Naive thymus-derived CD4-positive, alpha-beta T cell (primary cell): ENCODE data around the gene HOXA5. TPM values are rescaled to one million over a fixed set of nuclear protein-coding genes. Genes with fewer than 3 reads are reported as not detected.

Experiments used
- ATAC-seq: fragments of 150-1000 bp; cut with Tn5 transposase; 2 replicates; pipeline ENCODE4 v1.10.0; 2021; ENCODE audit warnings: mild to moderate bottlenecking, moderate library complexity
- CTCF ChIA-PET: fragments of 350-600 bp; sonication (Branson Sonifier 250); formaldehyde crosslinking; loops from one replicate; lab custom pipeline; 2021; ENCODE audit warnings: antibody characterized with exemption; lab: Charles Lee
- POLR2A ChIA-PET: fragments of 350-600 bp; sonication (Branson Sonifier 250); formaldehyde crosslinking; loops from one replicate; lab custom pipeline; 2021; ENCODE audit warnings: antibody characterized with exemption, inconsistent platforms; lab: Charles Lee
- DNase-seq, 9 donors: peaks; one replicate each; pipeline versions ENCODE4 v3.0.0 to v3.0.0-alpha.2; 2020 to 2022; ENCODE audit warnings: mixed read lengths in 1 of 9
- H3K27ac ChIP-seq: one replicate; pipeline ENCODE4 v1.7.0; 2013; ENCODE audit warnings: mild to moderate bottlenecking, low read depth, low read length, moderate library complexity
- H3K27me3 ChIP-seq, 2 donors: one replicate each; pipeline ENCODE4 v1.7.0; 2013; ENCODE audit warnings: low read length in 2 of 2, mild to moderate bottlenecking in 2 of 2, moderate library complexity in 2 of 2; ENCODE audit not compliant: control insufficient read depth in 2 of 2, insufficient read depth in 2 of 2
- H3K36me3 ChIP-seq, 3 experiments: 1 replicate in 2 of 3; 2 replicates in 1 of 3; pipeline ENCODE4 v1.7.0; 2013; ENCODE audit warnings: low read length in 3 of 3, mild to moderate bottlenecking in 3 of 3, moderate library complexity in 1 of 3; ENCODE audit not compliant: insufficient read depth in 3 of 3, control insufficient read depth in 2 of 3
- H3K4me1 ChIP-seq, 2 donors: one replicate each; pipeline ENCODE4 v1.7.0; 2013; ENCODE audit warnings: low read length in 2 of 2, mild to moderate bottlenecking in 2 of 2, moderate library complexity in 1 of 2; ENCODE audit not compliant: control insufficient read depth in 2 of 2, insufficient read depth in 2 of 2
- H3K4me3 ChIP-seq: 2 replicates; pipeline ENCODE4 v1.7.0; 2013; ENCODE audit warnings: mild to moderate bottlenecking, low read length
- H3K9me3 ChIP-seq, 3 experiments: 1 replicate in 2 of 3; 2 replicates in 1 of 3; pipeline ENCODE4 v1.7.0; 2013; ENCODE audit warnings: low read length in 3 of 3; ENCODE audit not compliant: control insufficient read depth in 2 of 3
- H3K27ac Mint-ChIP-seq, 9 donors: one replicate each; pipeline ENCODE4 v1.8.0; 2020 to 2022; ENCODE audit warnings: mixed read lengths in 9 of 9, mild to moderate bottlenecking in 8 of 9, moderate library complexity in 5 of 9, inconsistent platforms in 2 of 9
- H3K27me3 Mint-ChIP-seq, 5 donors: one replicate each; pipeline ENCODE4 v1.8.0; 2021 to 2022; ENCODE audit warnings: mixed read lengths in 5 of 5, mild to moderate bottlenecking in 1 of 5
- H3K36me3 Mint-ChIP-seq, 5 donors: one replicate each; pipeline ENCODE4 v1.8.0; 2020 to 2022; ENCODE audit warnings: mixed read lengths in 5 of 5, mild to moderate bottlenecking in 3 of 5, inconsistent platforms in 1 of 5
- H3K4me1 Mint-ChIP-seq, 7 donors: one replicate each; pipeline ENCODE4 v1.8.0; 2020 to 2022; ENCODE audit warnings: mixed read lengths in 7 of 7, mild to moderate bottlenecking in 3 of 7, inconsistent platforms in 1 of 7
- H3K4me3 Mint-ChIP-seq, 10 donors: one replicate each; pipeline ENCODE4 v1.8.0; 2020 to 2022; ENCODE audit warnings: mild to moderate bottlenecking in 10 of 10, mixed read lengths in 10 of 10, moderate library complexity in 6 of 10, inconsistent platforms in 2 of 10
- H3K9me3 Mint-ChIP-seq, 11 donors: one replicate each; pipeline ENCODE4 v1.8.0; 2020 to 2022; ENCODE audit warnings: mixed read lengths in 11 of 11, mild to moderate bottlenecking in 4 of 11, inconsistent platforms in 1 of 11, moderate library complexity in 1 of 11
- intact Hi-C, 2 donors: fragments of 100-400 bp; cut with micrococcal nuclease; formaldehyde crosslinking; loops; one replicate each; pipeline ENCODE4 v1.15.1; 2023
- polyA plus RNA-seq, 2 donors: library from polyadenylated mRNA; unstranded; fragments of 300-500 nt; fragmentation: Illumina TruSeq; gene quantifications; one replicate each; pipeline ENCODE4 v1.2.3, GENCODE V29; 2021
- total RNA-seq, 6 experiments: library from RNA in 5 of 6; stranded (reverse) in 5 of 6; gene quantifications; 1 replicate in 5 of 6; 2 replicates in 1 of 6; pipeline ENCODE4 v1.2.3 and lab custom pipeline; 2021 to 2026

HOXA5 gene
- total and polyA plus RNA-seq, 7 experiments from 2014 or later = 0.88 to 2.2 TPM; not detected in 5

- ATAC-seq = no peak
- peak overlapping the region in 3 of 9 donors; percentile 2 to 79 (median 69) for H3K27ac Mint-ChIP-seq
- intact Hi-C loops = loop anchor here (2.0 to 5.0 kb wide), 2 partner anchors 36 to 53 kb away; partner anchors contain the start of gene HOXA11 (in 2 of the 2)
Measured at GRCh38 chr7:27151341-27151930, 8.0 kb upstream of the HOXA5 start.

GRCh38 chr7:27150568-27151340 is 7.3 kb upstream of the HOXA5 start:
- H3K27me3 ChIP-seq = peaks cover 52 to 73% of the 10 kb centered on the region in 2 donors
- H3K9me3 Mint-ChIP-seq = peaks cover 0 to 4% (median 0%) of the 10 kb centered on the region in 11 donors
- no peaks in the 10 kb centered on the region for H3K9me3 ChIP-seq
- ATAC-seq = peak; percentile 89
- ChIA-PET CTCF (interaction anchor here (0.6 to 4.2 kb wide), 5 partner anchors 8 to 1018 kb away, joined by 3 to 42 read pairs (median 4); no protein-coding TSS in a partner anchor), POLR2A (no interaction called here)
- H3K4me3 Mint-ChIP-seq = peak overlapping the region; percentile 47 to 80 (median 77)
- H3K27ac Mint-ChIP-seq = peak overlapping the region in 2 of 9 donors; percentile 32 to 79
- H3K36me3 Mint-ChIP-seq = peaks cover 0 to 3% (median 0%) of the 10 kb centered on the region in 5 donors
- peak overlapping the region; percentile 75 for H3K4me3 ChIP-seq
- no peak overlapping the region for H3K27ac ChIP-seq
- intact Hi-C loops = loop anchor here (1.0 to 5.0 kb wide), 3 partner anchors 11 to 52 kb away; partner anchors contain the start of gene HOXA11 (in 2 of the 2)
- H3K4me1 ChIP-seq = peaks cover 34 to 44% of the 10 kb centered on the region in 2 donors
- DNase-seq = peak in 8 of 9 donors; percentile 34 to 74 (median 62)
- peaks cover 18 to 65% (median 47%) of the 10 kb centered on the region in 7 donors for H3K4me1 Mint-ChIP-seq
- H3K36me3 ChIP-seq = no peaks in the 10 kb centered on the region
- peaks cover 81 to 93% (median 90%) of the 10 kb centered on the region in 5 donors for H3K27me3 Mint-ChIP-seq

More at GRCh38 chr7:27151341-27151930, 8.0 kb upstream of the HOXA5 start:
- H3K27me3 Mint-ChIP-seq = peaks cover 74 to 93% (median 90%) of the 10 kb centered on the region in 5 donors
- peak in 2 of 9 donors; percentile 9 to 13 for DNase-seq
- H3K4me1 Mint-ChIP-seq = peaks cover 18 to 70% (median 49%) of the 10 kb centered on the region in 7 donors
- CTCF ChIA-PET = interaction anchor here (0.6 to 4.2 kb wide), 4 partner anchors 10 to 1017 kb away, joined by 3 to 42 read pairs (median 4); no protein-coding TSS in a partner anchor
- peaks cover 0 to 4% (median 0%) of the 10 kb centered on the region in 11 donors for H3K9me3 Mint-ChIP-seq
- Histone ChIP-seq H3K4me1 (peaks cover 38 to 51% of the 10 kb centered on the region in 2 donors), H3K27ac (no peak overlapping the region), H3K4me3 (peak overlapping the region; percentile 75), H3K36me3 (no peaks in the 10 kb centered on the region), H3K9me3 (no peaks in the 10 kb centered on the region), H3K27me3 (peaks cover 58 to 76% of the 10 kb centered on the region in 2 donors)
- POLR2A ChIA-PET = no interaction called here
- H3K36me3 Mint-ChIP-seq = peaks cover 0 to 3% (median 0%) of the 10 kb centered on the region in 5 donors
- H3K4me3 Mint-ChIP-seq = peak overlapping the region; percentile 47 to 80 (median 77)

GRCh38 chr7:27149842-27150567 is 6.5 kb upstream of the HOXA5 start:
- intact Hi-C loops = loop anchor here (1.0 to 5.0 kb wide), 3 partner anchors 11 to 51 kb away; partner anchors contain the start of gene HOXA11 (in 2 of the 2)
- CTCF ChIA-PET = interaction anchor here (0.6 to 4.2 kb wide), 9 partner anchors 9 to 463 kb away, joined by 3 to 42 read pairs (median 3); no protein-coding TSS in a partner anchor
- no peak for DNase-seq

GRCh38 chr7:27148756-27149641 is 5.5 kb upstream of the HOXA5 start:
- Mint-ChIP-seq H3K4me1 (peaks cover 10 to 48% (median 32%) of the 10 kb centered on the region in 7 donors), H3K9me3 (peaks cover 0 to 3% (median 0%) of the 10 kb centered on the region in 11 donors), H3K27me3 (peaks cover 70 to 86% (median 75%) of the 10 kb centered on the region in 5 donors), H3K36me3 (peaks cover 0 to 3% (median 0%) of the 10 kb centered on the region in 5 donors), H3K4me3 (peak overlapping the region in 4 of 10 donors; percentile 26 to 82 (median 68)), H3K27ac (no peak overlapping the region)
- ChIA-PET POLR2A (interaction anchor here (0.7 to 0.8 kb wide), 2 partner anchors 20 to 57 kb away, joined by 3 read pairs; no protein-coding TSS in a partner anchor), CTCF (interaction anchor here (0.6 to 4.2 kb wide), 7 partner anchors 10 to 765 kb away, joined by 3 to 42 read pairs (median 3); no protein-coding TSS in a partner anchor)
- intact Hi-C loops = no loop called here
- no peak overlapping the region for H3K27ac ChIP-seq
- ATAC-seq (no peak), DNase-seq (no peak)
- H3K9me3 ChIP-seq = no peaks in the 10 kb centered on the region
- peaks cover 23 to 28% of the 10 kb centered on the region in 2 donors for H3K4me1 ChIP-seq
- peaks cover 35 to 56% of the 10 kb centered on the region in 2 donors for H3K27me3 ChIP-seq
- no peaks in the 10 kb centered on the region for H3K36me3 ChIP-seq
- H3K4me3 ChIP-seq = no peak overlapping the region

More at GRCh38 chr7:27149842-27150567, 6.5 kb upstream of the HOXA5 start:
- Histone ChIP-seq H3K4me1 (peaks cover 26 to 37% of the 10 kb centered on the region in 2 donors), H3K27ac (no peak overlapping the region), H3K9me3 (no peaks in the 10 kb centered on the region), H3K4me3 (peak overlapping the region; percentile 75), H3K36me3 (no peaks in the 10 kb centered on the region), H3K27me3 (peaks cover 44 to 66% of the 10 kb centered on the region in 2 donors)
- POLR2A ChIA-PET = interaction anchor here (0.7 kb wide), 1 partner anchor 56 kb away, joined by 3 read pairs; no protein-coding TSS in a partner anchor
- H3K36me3 Mint-ChIP-seq = peaks cover 0 to 3% (median 0%) of the 10 kb centered on the region in 5 donors
- peaks cover 0 to 3% (median 0%) of the 10 kb centered on the region in 11 donors for H3K9me3 Mint-ChIP-seq
- peaks cover 16 to 58% (median 40%) of the 10 kb centered on the region in 7 donors for H3K4me1 Mint-ChIP-seq
- H3K27ac Mint-ChIP-seq = peak overlapping the region in 1 of 9 donors; percentile 38
- ATAC-seq = no peak
- H3K27me3 Mint-ChIP-seq = peaks cover 78 to 90% (median 85%) of the 10 kb centered on the region in 5 donors
- H3K4me3 Mint-ChIP-seq = peak overlapping the region; percentile 29 to 80 (median 77)

- CTCF ChIA-PET = interaction anchor here (1.1 to 4.2 kb wide), 2 partner anchors 14 to 28 kb away, joined by 4 to 42 read pairs; no protein-coding TSS in a partner anchor
- Histone ChIP-seq H3K27ac (no peak overlapping the region), H3K36me3 (no peaks in the 10 kb centered on the region), H3K4me1 (peaks cover 23 to 28% of the 10 kb centered on the region in 2 donors), H3K27me3 (peaks cover 28 to 48% of the 10 kb centered on the region in 2 donors), H3K9me3 (no peaks in the 10 kb centered on the region), H3K4me3 (no peak overlapping the region)
- H3K27ac Mint-ChIP-seq = peak overlapping the region in 3 of 9 donors; percentile 42 to 62 (median 45)
- DNase-seq (no peak), ATAC-seq (no peak)
- H3K4me1 Mint-ChIP-seq = peaks cover 10 to 43% (median 28%) of the 10 kb centered on the region in 7 donors
- H3K4me3 Mint-ChIP-seq = peak overlapping the region in 9 of 10 donors; percentile 56 to 82 (median 69)
- H3K36me3 Mint-ChIP-seq = peaks cover 0 to 3% (median 0%) of the 10 kb centered on the region in 5 donors
- intact Hi-C loops = no loop called here
- peaks cover 0 to 3% (median 0%) of the 10 kb centered on the region in 11 donors for H3K9me3 Mint-ChIP-seq
- peaks cover 61 to 81% (median 68%) of the 10 kb centered on the region in 5 donors for H3K27me3 Mint-ChIP-seq
- POLR2A ChIA-PET = interaction anchor here (1.2 kb wide), 1 partner anchor 9 kb away, joined by 3 read pairs; no protein-coding TSS in a partner anchor
Measured at GRCh38 chr7:27148031-27148755, 4.7 kb upstream of the HOXA5 start.
